ENCODE measurements around the gene CERCAM. TPM values are rescaled to one million over a fixed set of nuclear protein-coding genes. Genes with fewer than 3 reads are reported as not detected.

The CERCAM gene
- polyA plus RNA-seq, 1 experiment = 309 TPM

DNA sequence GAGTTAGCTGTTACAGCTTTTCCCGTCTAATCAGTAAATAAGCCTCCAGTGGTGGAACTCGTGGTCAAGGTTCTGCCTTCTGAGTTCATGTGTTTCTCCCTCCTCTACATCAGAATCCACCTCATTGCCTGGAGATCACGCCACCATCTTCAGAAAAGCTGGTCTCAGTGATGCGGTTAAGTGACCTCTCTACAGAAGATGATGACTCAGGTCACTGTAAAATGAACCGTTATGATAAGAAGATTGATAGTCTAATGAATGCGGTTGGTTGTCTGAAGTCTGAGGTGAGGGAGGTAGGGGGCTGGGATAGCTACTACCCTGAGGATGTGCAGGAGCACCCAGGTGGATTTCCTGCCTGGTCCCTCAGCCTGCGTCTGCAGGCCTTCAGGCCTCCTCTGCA, 48.4 kb downstream of the CERCAM start:
- ChIA-PET POLR2A (no interaction called here), CTCF (no interaction called here)
- Histone ChIP-seq H3K4me3 (ENCODE audit: low read depth, low read length) (no peak overlapping the region), H3K36me3 (ENCODE audit: control insufficient read depth, insufficient read depth, low read length) (peaks cover 10% of the 10 kb centered on the region), H3K27me3 (ENCODE audit: control insufficient read depth, insufficient read depth, low read length) (no peaks in the 10 kb centered on the region)
- no peak for DNase-seq (ENCODE audit: low read depth)
- TF ChIP-seq, protein P1, sequence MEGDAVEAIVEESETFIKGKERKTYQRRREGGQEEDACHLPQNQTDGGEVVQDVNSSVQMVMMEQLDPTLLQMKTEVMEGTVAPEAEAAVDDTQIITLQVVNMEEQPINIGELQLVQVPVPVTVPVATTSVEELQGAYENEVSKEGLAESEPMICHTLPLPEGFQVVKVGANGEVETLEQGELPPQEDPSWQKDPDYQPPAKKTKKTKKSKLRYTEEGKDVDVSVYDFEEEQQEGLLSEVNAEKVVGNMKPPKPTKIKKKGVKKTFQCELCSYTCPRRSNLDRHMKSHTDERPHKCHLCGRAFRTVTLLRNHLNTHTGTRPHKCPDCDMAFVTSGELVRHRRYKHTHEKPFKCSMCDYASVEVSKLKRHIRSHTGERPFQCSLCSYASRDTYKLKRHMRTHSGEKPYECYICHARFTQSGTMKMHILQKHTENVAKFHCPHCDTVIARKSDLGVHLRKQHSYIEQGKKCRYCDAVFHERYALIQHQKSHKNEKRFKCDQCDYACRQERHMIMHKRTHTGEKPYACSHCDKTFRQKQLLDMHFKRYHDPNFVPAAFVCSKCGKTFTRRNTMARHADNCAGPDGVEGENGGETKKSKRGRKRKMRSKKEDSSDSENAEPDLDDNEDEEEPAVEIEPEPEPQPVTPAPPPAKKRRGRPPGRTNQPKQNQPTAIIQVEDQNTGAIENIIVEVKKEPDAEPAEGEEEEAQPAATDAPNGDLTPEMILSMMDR (IDR thresholded peaks at IDR 0.05; ENCODE audit: insufficient read depth, low read depth, low read length) = no peak

DNA sequence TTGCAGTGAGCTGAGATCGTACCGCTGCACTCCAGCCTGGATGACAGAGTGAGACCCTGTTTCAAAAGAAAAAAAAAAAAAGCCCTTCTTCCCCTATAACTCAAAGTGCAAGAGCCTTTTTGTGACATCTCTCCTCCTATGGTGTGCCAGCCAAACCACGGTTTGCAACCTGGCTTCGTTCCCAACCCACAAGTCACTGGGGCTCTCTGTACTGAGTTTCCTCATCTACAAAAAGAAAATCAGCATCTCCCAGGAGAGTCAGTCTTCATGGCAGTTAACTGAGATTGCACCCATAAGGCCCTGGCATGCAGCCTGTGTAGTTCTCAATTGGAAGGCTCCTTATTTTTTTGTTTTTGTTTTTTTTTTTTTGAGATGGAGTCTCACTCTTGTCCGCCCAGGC, 49.9 kb downstream of the CERCAM start:
- POLR2A ChIA-PET = no interaction called here

DNA sequence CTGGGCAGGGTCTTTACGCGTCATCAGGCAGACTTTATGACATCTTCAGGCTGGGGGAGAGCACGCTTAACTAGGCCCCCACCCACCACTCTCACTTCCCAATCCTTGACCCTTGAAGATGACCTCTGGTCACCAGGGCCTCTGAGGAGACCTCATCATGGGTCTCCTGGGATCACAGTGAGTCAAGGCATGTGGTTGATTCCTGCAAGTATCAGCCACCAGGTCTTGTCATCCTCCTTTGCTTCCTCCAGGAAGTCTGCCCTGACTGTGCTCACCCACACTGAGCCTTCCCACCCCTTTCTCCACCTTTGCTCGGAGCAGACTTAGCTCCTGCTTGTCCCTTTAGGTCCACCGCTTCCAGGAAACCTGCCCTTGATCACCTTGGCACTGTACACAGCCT, 52.4 kb downstream of the CERCAM start:
- POLR2A ChIA-PET = no interaction called here

More for the DNA sequence above, 49.9 kb downstream of the CERCAM start:
- Histone ChIP-seq H3K4me3 (ENCODE audit: low read depth, low read length) (no peak overlapping the region), H3K36me3 (ENCODE audit: control insufficient read depth, insufficient read depth, low read length) (peaks cover 10% of the 10 kb centered on the region), H3K27me3 (ENCODE audit: control insufficient read depth, insufficient read depth, low read length) (no peaks in the 10 kb centered on the region)
- CTCF ChIA-PET = interaction anchor here (1.2 kb wide), 1 partner anchor 66 kb away, joined by 3 read pairs; no protein-coding TSS in a partner anchor
- TF ChIP-seq, protein P1 (IDR thresholded peaks at IDR 0.05; ENCODE audit: insufficient read depth, low read depth, low read length) = no peak
- DNase-seq (ENCODE audit: low read depth) = no peak

DNA sequence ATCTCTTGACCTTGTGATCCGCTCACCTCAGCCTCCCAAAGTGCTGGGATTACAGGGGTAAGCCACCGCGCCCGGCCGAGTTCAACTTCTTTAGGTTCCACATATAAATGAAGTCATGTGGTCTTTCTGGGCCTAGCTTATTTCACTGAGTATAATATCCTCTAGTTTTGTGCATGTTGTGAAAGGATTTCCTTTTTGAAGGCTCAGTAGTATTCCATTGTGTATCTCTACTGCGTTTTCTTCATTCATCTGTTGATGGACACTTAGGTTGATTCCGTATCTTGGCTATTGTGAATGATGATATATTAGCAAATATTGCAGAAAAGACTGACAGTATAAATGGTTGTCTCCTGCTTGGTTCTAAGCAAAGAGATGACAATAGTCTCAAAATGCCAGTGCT, 55.2 kb downstream of the CERCAM start:
- CTCF ChIA-PET = no interaction called here
- no peak for DNase-seq (ENCODE audit: low read depth)
- H3K36me3 ChIP-seq (ENCODE audit: control insufficient read depth, insufficient read depth, low read length) = peaks cover 12% of the 10 kb centered on the region
- POLR2A ChIA-PET = no interaction called here
- no peaks in the 10 kb centered on the region for H3K27me3 ChIP-seq (ENCODE audit: control insufficient read depth, insufficient read depth, low read length)
- TF ChIP-seq, protein P1 (IDR thresholded peaks at IDR 0.05; ENCODE audit: insufficient read depth, low read depth, low read length) = no peak
- H3K4me3 ChIP-seq (ENCODE audit: low read depth, low read length) = no peak overlapping the region

More for the DNA sequence above, 52.4 kb downstream of the CERCAM start:
- DNase-seq (ENCODE audit: low read depth) = no peak
- TF ChIP-seq, protein P1 (IDR thresholded peaks at IDR 0.05; ENCODE audit: insufficient read depth, low read depth, low read length) = no peak
- no peaks in the 10 kb centered on the region for H3K27me3 ChIP-seq (ENCODE audit: control insufficient read depth, insufficient read depth, low read length)
- H3K36me3 ChIP-seq (ENCODE audit: control insufficient read depth, insufficient read depth, low read length) = peaks cover 7% of the 10 kb centered on the region
- H3K4me3 ChIP-seq (ENCODE audit: low read depth, low read length) = no peak overlapping the region
- CTCF ChIA-PET = interaction anchor here (1.6 kb wide), 1 partner anchor 27 kb away, joined by 3 read pairs; no protein-coding TSS in a partner anchor

DNA sequence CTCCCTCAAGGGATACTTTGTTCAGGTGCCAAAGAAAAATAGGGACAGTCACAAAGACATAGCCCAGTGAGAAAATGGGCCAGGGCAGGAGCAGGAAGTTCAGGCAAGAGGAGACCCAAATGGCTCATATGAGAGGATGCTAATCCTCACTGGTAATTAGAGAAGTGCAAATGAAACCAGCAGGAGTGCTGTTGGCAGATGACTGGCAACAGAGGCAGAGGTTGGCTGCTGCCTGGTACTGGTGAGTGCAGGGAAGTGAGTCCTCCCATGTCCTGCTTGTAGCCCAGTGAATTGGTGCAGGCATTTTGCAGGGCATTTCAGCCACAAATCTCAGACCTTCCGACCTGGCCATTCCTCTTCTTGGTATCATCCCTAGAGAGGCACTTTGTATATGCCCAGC, 58.6 kb downstream of the CERCAM start:
- TF ChIP-seq, protein P1 (IDR thresholded peaks at IDR 0.05; ENCODE audit: insufficient read depth, low read depth, low read length) = no peak
- Histone ChIP-seq H3K27me3 (ENCODE audit: control insufficient read depth, insufficient read depth, low read length) (no peaks in the 10 kb centered on the region), H3K36me3 (ENCODE audit: control insufficient read depth, insufficient read depth, low read length) (peaks cover 14% of the 10 kb centered on the region), H3K4me3 (ENCODE audit: low read depth, low read length) (no peak overlapping the region)
- ChIA-PET POLR2A (no interaction called here), CTCF (no interaction called here)
- no peak for DNase-seq (ENCODE audit: low read depth)

Data from BJ (cell line).